ENCODE measurements around the gene DSN1.

Gene DSN1

DNA sequence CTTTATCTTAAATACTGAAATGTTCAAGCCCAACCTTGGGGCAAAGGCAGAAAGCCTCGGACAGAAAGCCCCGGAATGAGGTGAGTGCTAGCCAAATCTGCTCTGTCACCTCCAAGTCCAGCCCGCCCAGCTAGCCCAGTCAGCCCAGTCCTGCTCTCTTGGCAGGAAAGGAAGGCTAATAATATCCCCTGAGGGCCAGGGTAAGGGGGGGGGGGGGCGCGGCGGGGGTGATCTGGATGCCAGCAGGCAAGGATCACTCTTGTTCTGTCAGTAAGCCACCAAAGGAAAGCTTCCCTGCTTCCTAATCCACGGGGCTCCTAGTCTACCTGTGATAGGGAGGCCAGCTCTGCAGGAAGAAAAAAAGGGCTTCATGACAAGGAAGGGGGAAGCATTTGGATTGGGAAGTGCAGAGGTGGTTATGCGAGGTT lies 28.8 kb downstream of the DSN1 start:
- FAIRE-seq (no peak), DNase-seq (ENCODE audit: insufficient read length, low spot score) (no peak)
- TF ChIP-seq TAF1 (IDR thresholded peaks at IDR 0.05; ENCODE audit: low read depth, low read length) = no peak
- no peak for TF ChIP-seq POLR2A (IDR thresholded peaks at IDR 0.05; ENCODE audit: low read depth, low read length)
- no peak for TF ChIP-seq POU2F2 (IDR thresholded peaks at IDR 0.05; ENCODE audit: low read depth, low read length)
- no peak for TF ChIP-seq POLR2AphosphoS5 (IDR thresholded peaks at IDR 0.05; ENCODE audit: low read depth, low read length)
- TF ChIP-seq SPI1 (IDR thresholded peaks at IDR 0.05; ENCODE audit: low read depth, low read length) = no peak
- no peak for TF ChIP-seq PAX5 (IDR thresholded peaks at IDR 0.05; ENCODE audit: insufficient read depth, low read length, severe bottlenecking)

DNA sequence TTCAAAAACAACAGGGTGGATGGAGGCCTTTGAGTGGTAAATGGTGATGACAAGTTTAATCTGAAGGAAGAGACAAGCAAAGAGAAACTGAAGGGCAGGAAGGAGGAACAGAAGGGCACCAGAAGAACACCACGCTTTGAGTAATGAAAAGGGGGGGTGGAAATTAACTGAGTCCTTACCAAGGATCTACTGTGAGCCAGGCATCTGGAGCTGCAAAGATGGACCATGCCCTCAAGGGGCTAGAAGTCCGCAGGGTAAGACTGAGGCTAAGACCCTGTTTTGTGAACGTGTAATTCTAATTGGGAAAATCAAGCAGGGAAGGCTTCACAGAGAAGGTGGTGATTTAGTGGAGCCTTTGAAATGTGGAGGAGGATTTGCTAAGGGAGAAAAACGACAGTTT lies 29.3 kb downstream of the DSN1 start:
- TF ChIP-seq SPI1 (IDR thresholded peaks at IDR 0.05; ENCODE audit: low read depth, low read length) (no peak), POLR2AphosphoS5 (IDR thresholded peaks at IDR 0.05; ENCODE audit: low read depth, low read length) (no peak), POLR2A (IDR thresholded peaks at IDR 0.05; ENCODE audit: low read depth, low read length) (no peak), TAF1 (IDR thresholded peaks at IDR 0.05; ENCODE audit: low read depth, low read length) (no peak), PAX5 (IDR thresholded peaks at IDR 0.05; ENCODE audit: insufficient read depth, low read length, severe bottlenecking) (no peak), POU2F2 (IDR thresholded peaks at IDR 0.05; ENCODE audit: low read depth, low read length) (no peak)
- FAIRE-seq (no peak), DNase-seq (ENCODE audit: insufficient read length, low spot score) (no peak)

DNA sequence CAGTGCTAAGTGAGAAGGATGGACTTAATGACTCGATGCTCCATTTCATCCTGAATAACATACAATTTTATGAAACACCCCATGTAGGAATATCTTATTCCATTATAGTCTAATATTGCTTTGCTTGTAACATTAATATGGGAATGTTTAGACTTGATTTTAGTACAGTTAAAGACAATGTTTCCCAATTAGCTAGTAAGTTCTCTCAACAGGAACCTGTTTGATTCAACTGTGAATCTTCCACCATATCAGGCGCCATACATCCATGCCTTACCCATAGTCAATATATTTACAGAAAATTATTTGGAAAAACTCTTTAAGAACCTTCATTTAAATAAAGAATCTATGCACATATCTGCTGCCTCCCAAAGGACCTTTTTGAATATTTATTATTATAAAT lies 31.0 kb downstream of the DSN1 start:
- FAIRE-seq (no peak), DNase-seq (ENCODE audit: insufficient read length, low spot score) (no peak)
- TF ChIP-seq POLR2A (IDR thresholded peaks at IDR 0.05; ENCODE audit: low read depth, low read length) (no peak), PAX5 (IDR thresholded peaks at IDR 0.05; ENCODE audit: insufficient read depth, low read length, severe bottlenecking) (no peak), POLR2AphosphoS5 (IDR thresholded peaks at IDR 0.05; ENCODE audit: low read depth, low read length) (no peak), TAF1 (IDR thresholded peaks at IDR 0.05; ENCODE audit: low read depth, low read length) (no peak), POU2F2 (IDR thresholded peaks at IDR 0.05; ENCODE audit: low read depth, low read length) (no peak), SPI1 (IDR thresholded peaks at IDR 0.05; ENCODE audit: low read depth, low read length) (no peak)

DNA sequence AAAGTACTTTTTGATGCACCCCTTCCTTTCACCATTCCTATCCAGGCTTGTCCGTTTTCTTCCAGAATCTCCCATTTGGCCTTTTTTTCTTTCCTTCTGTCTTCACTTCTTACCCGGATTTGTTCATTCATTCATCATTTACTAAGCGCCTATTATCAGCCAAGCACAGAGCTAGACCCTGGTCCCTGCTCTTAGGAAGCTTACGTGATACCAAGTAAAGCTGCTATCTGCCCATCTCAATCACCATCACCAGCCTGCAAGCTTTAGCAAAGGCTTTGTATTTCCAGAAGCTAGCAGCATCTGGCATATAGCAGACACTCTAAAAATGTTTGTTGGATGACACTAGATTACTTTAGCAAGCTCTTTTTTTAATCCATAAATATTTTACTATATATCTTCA lies 32.5 kb downstream of the DSN1 start:
- FAIRE-seq (no peak), DNase-seq (ENCODE audit: insufficient read length, low spot score) (no peak)
- no peak for TF ChIP-seq PAX5 (IDR thresholded peaks at IDR 0.05; ENCODE audit: insufficient read depth, low read length, severe bottlenecking)
- no peak for TF ChIP-seq POU2F2 (IDR thresholded peaks at IDR 0.05; ENCODE audit: low read depth, low read length)
- no peak for TF ChIP-seq TAF1 (IDR thresholded peaks at IDR 0.05; ENCODE audit: low read depth, low read length)
- no peak for TF ChIP-seq POLR2AphosphoS5 (IDR thresholded peaks at IDR 0.05; ENCODE audit: low read depth, low read length)
- no peak for TF ChIP-seq SPI1 (IDR thresholded peaks at IDR 0.05; ENCODE audit: low read depth, low read length)
- no peak for TF ChIP-seq POLR2A (IDR thresholded peaks at IDR 0.05; ENCODE audit: low read depth, low read length)

DNA sequence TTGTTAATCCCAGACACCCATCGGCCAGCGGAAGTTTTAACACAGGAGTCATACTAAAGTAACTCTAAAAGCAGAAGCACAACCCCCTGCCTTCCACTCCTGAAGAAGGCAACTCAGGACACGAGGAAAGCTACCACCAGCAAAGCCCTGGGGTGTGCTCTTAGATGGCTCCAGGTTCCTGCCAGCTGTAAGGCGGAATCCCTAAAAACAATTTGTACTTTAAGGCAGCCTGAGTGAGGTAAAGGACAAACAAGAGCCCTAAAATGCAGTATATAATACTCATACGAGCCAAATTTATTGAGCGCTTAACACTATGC lies 36.4 kb downstream of the DSN1 start:
- FAIRE-seq (no peak), DNase-seq (ENCODE audit: insufficient read length, low spot score) (no peak)
- TF ChIP-seq TAF1 (IDR thresholded peaks at IDR 0.05; ENCODE audit: low read depth, low read length) (no peak), POLR2A (IDR thresholded peaks at IDR 0.05; ENCODE audit: low read depth, low read length) (no peak)

DNA sequence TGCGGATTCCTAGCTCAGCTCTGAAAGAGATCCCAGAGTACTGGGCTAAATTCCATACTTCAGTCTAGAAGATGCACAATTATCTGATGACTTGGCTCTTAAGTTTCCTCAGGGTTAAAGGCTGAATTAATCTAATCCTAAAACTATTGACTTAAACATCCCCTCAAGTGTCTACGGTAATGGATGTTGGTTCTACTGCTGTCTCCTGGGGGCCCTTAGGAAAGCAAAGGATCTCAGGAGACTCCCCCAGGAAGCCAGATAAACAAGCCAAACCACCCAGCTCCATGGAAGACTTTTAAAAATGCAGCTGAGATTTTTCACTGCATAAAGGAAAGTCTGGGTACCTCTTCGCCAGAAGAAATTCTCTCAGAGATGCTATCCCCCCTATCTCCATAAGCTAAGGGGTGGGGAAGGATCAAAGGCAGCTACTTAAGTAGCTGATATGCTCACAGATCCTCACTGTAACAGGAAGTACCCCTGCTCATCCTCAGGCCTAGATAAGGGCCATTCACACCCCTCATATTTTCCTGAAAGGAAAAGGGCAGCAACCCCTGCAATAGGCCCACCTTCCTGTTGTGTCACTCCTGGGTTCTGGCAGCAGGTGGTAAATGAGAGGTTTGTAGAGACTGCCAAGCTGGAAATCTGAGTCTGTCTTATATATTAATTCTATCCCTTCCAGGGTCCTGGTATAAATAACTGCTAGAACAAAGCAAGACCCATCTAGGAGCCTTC lies 36.9 kb downstream of the DSN1 start:
- no peak for DNase-seq (ENCODE audit: insufficient read length, low spot score)

DNA sequence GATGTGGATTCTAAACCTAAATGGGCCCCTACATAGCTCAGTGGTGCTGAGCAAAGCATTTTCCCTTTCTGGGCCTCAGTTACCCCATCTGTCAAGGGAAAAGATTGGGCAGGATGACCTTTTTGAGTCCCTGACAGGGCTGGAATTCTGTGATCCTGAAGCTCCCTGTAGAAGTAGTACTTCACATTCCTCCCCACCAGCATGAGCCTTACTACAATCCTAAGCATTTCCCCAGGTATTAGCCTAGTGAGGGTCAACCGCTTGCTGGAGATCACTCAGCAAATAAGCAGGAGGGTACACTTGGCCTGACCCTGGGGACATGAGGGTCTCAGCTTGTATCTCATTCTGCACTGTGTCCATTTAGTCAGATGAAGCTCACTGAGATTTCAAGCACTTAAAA lies 41.1 kb downstream of the DSN1 start:
- DNase-seq (ENCODE audit: insufficient read length, low spot score) = no peak
- no peak for TF ChIP-seq SPI1 (IDR thresholded peaks at IDR 0.05; ENCODE audit: low read depth, low read length)
- TF ChIP-seq POLR2AphosphoS5 (IDR thresholded peaks at IDR 0.05; ENCODE audit: low read depth, low read length) = no peak
- no peak for TF ChIP-seq PAX5 (IDR thresholded peaks at IDR 0.05; ENCODE audit: insufficient read depth, low read length, severe bottlenecking)
- TF ChIP-seq POLR2A (IDR thresholded peaks at IDR 0.05; ENCODE audit: low read depth, low read length) = no peak
- TF ChIP-seq POU2F2 (IDR thresholded peaks at IDR 0.05; ENCODE audit: low read depth, low read length) = no peak
- no peak for FAIRE-seq

More for the DNA sequence above, 36.9 kb downstream of the DSN1 start:
- FAIRE-seq = no peak
- TF ChIP-seq POLR2A (IDR thresholded peaks at IDR 0.05; ENCODE audit: low read depth, low read length) = no peak
- no peak for TF ChIP-seq TAF1 (IDR thresholded peaks at IDR 0.05; ENCODE audit: low read depth, low read length)
- TF ChIP-seq POU2F2 (IDR thresholded peaks at IDR 0.05; ENCODE audit: low read depth, low read length) = no peak
- TF ChIP-seq PAX5 (IDR thresholded peaks at IDR 0.05; ENCODE audit: insufficient read depth, low read length, severe bottlenecking) = no peak
- no peak for TF ChIP-seq POLR2AphosphoS5 (IDR thresholded peaks at IDR 0.05; ENCODE audit: low read depth, low read length)

DNA sequence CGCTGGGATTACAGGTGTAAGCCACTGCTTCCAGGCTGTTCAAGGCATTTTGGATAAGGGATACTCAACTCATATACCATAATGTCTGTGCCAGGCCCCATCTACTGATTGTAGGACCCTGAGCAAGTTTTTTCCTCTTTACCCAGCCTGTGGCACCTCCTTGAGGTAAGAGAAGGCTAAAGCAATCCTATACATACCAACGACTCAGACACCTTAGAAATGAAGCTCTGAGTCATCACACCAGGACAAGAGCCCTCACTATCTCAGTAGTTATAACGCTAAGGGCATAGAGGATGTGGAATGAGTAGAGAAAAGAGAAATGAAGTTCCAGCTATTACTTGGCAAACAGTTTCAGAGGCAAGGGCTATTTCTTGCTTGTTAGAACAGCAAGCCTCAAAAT lies 44.6 kb downstream of the DSN1 start:
- TF ChIP-seq POLR2A (IDR thresholded peaks at IDR 0.05; ENCODE audit: low read depth, low read length) (no peak), SPI1 (IDR thresholded peaks at IDR 0.05; ENCODE audit: low read depth, low read length) (no peak)
- FAIRE-seq = no peak
- DNase-seq (ENCODE audit: insufficient read length, low spot score) = no peak

DNA sequence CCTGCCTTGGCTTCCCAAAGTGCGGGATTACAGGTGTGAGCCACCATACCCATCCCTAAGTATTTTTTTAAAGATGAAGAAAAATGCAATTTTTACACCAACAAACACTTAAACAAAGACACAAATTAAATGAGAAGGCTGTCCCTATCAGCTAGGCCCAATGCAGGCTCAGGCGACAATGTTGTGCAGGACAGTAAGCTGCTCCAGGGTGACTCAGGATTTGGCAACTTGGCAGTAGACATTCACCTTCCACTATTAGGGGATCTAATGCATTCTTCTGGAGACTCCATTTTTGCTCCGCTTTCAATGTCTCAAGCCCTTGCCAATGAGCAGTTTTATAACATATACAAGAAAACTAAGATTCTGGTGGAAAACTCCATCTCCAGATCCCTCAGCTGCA lies 47.4 kb downstream of the DSN1 start:
- DNase-seq (ENCODE audit: insufficient read length, low spot score) (no peak), FAIRE-seq (no peak)
- no peak for TF ChIP-seq POU2F2 (IDR thresholded peaks at IDR 0.05; ENCODE audit: low read depth, low read length)
- TF ChIP-seq POLR2AphosphoS5 (IDR thresholded peaks at IDR 0.05; ENCODE audit: low read depth, low read length) = no peak
- TF ChIP-seq SPI1 (IDR thresholded peaks at IDR 0.05; ENCODE audit: low read depth, low read length) = no peak
- TF ChIP-seq POLR2A (IDR thresholded peaks at IDR 0.05; ENCODE audit: low read depth, low read length) = no peak
- TF ChIP-seq TAF1 (IDR thresholded peaks at IDR 0.05; ENCODE audit: low read depth, low read length) = no peak
- no peak for TF ChIP-seq PAX5 (IDR thresholded peaks at IDR 0.05; ENCODE audit: insufficient read depth, low read length, severe bottlenecking)

DNA sequence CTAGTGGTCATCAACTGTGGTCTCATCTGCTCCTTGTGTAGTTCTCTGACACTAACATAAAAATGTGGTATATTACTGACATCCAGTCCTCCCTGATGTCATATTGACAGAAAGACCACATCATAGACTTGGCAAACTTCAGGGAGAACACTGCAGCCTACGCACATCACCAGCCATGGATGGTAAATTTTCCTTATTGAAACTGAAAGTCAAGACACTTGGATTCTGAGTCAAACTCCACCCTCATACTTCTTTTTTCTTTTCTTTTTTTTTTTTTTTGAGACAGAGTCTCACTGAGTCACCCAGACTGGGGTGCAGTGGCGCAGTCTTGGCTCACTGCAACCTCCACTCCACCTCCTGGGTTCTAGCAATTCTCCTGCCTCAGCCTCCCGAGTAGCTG lies 53.1 kb downstream of the DSN1 start:
- no peak for TF ChIP-seq POLR2AphosphoS5 (IDR thresholded peaks at IDR 0.05; ENCODE audit: low read depth, low read length)
- no peak for TF ChIP-seq SPI1 (IDR thresholded peaks at IDR 0.05; ENCODE audit: low read depth, low read length)
- no peak for TF ChIP-seq POLR2A (IDR thresholded peaks at IDR 0.05; ENCODE audit: low read depth, low read length)
- TF ChIP-seq TAF1 (IDR thresholded peaks at IDR 0.05; ENCODE audit: low read depth, low read length) = no peak
- no peak for TF ChIP-seq POU2F2 (IDR thresholded peaks at IDR 0.05; ENCODE audit: low read depth, low read length)
- no peak for TF ChIP-seq PAX5 (IDR thresholded peaks at IDR 0.05; ENCODE audit: insufficient read depth, low read length, severe bottlenecking)

More for the DNA sequence above, 53.1 kb downstream of the DSN1 start:
- DNase-seq (ENCODE audit: insufficient read length, low spot score) = no peak
- no peak for FAIRE-seq

Measured in GM12891 (cell line).